Pons (tissue), 1 donor: Measurements from ENCODE around the gene CMTM4.
"Not testable (repeated sequence)": the region's sequence is repeated elsewhere in the genome, so short reads cannot be mapped to it uniquely, and the experiment has no call there.

Experiments used
- DNase-seq: peaks from one replicate; pipeline ENCODE4 v3.0.0-alpha.2; 2016; ENCODE audit warnings: low spot score

The CMTM4 gene

GRCh38 chr16:66705790-66706505 lies 9.4 kb upstream of the CMTM4 start:
- DNase-seq, result peak; percentile 50

GRCh38 chr16:66703406-66704215 lies 7.1 kb upstream of the CMTM4 start:
- no peak for DNase-seq

- DNase-seq, result no peak
Observed at GRCh38 chr16:66701516-66701915, 5.0 kb upstream of the CMTM4 start.

- no peak for DNase-seq
Observed at GRCh38 chr16:66701026-66701425, 4.5 kb upstream of the CMTM4 start.

GRCh38 chr16:66699898-66700297 lies 3.4 kb upstream of the CMTM4 start:
- no peak for DNase-seq

GRCh38 chr16:66698046-66698445 lies 1.5 kb upstream of the CMTM4 start:
- DNase-seq, result no peak

GRCh38 chr16:66695935-66696668 lies 441 bp downstream of the CMTM4 start:
- DNase-seq, result no peak

GRCh38 chr16:66695471-66695934 lies 1.0 kb downstream of the CMTM4 start:
- peak; percentile 58 for DNase-seq

GRCh38 chr16:66693149-66693548 lies 3.4 kb downstream of the CMTM4 start:
- no peak for DNase-seq

- no peak for DNase-seq
Observed at GRCh38 chr16:66692341-66692740, 4.2 kb downstream of the CMTM4 start.

- DNase-seq, result no peak
Observed at GRCh38 chr16:66691234-66691633, 5.3 kb downstream of the CMTM4 start.

GRCh38 chr16:66690106-66690847 lies 6.3 kb downstream of the CMTM4 start:
- DNase-seq, result peak; percentile 88

GRCh38 chr16:66689282-66689681 lies 7.3 kb downstream of the CMTM4 start:
- DNase-seq, result no peak

GRCh38 chr16:66687906-66688625 lies 8.5 kb downstream of the CMTM4 start:
- DNase-seq, result no peak

- DNase-seq, result not testable (repeated sequence)
Observed at GRCh38 chr16:66685501-66686115, 10.9 kb downstream of the CMTM4 start.

- no peak for DNase-seq
Observed at GRCh38 chr16:66682271-66682670, 14.3 kb downstream of the CMTM4 start.

GRCh38 chr16:66681676-66682075 lies 14.9 kb downstream of the CMTM4 start:
- no peak for DNase-seq

GRCh38 chr16:66678337-66678736 lies 18.2 kb downstream of the CMTM4 start:
- no peak for DNase-seq

GRCh38 chr16:66677836-66678235 lies 18.7 kb downstream of the CMTM4 start:
- no peak for DNase-seq

- DNase-seq, result peak; percentile 66
Observed at GRCh38 chr16:66677179-66677578, 19.4 kb downstream of the CMTM4 start.

- no peak for DNase-seq
Observed at GRCh38 chr16:66676599-66676998, 19.9 kb downstream of the CMTM4 start.
